Endothelial cell (in vitro differentiated cells): ENCODE results near the gene TENT4A. TPM values are rescaled to one million over a fixed set of nuclear protein-coding genes. Genes with fewer than 3 reads are reported as not detected.

ENCODE experiments used
- DNase-seq: peaks from one replicate; pipeline ENCODE4 v3.0.0; 2021; ENCODE audit warnings: low spot score
- H3K27ac Mint-ChIP-seq: one replicate; pipeline ENCODE4 v1.8.0; 2021; ENCODE audit warnings: mixed read lengths, inconsistent platforms; ENCODE audit not compliant: unreplicated experiment
- H3K27me3 Mint-ChIP-seq: one replicate; pipeline ENCODE4 v1.8.0; 2021; ENCODE audit warnings: mild to moderate bottlenecking, moderate library complexity, mixed read lengths, inconsistent platforms; ENCODE audit not compliant: unreplicated experiment
- H3K36me3 Mint-ChIP-seq: one replicate; pipeline ENCODE4 v1.8.0; 2021; ENCODE audit warnings: mild to moderate bottlenecking, low read depth, mixed read lengths, inconsistent platforms; ENCODE audit not compliant: unreplicated experiment
- H3K4me1 Mint-ChIP-seq: one replicate; pipeline ENCODE4 v1.8.0; 2021; ENCODE audit warnings: mild to moderate bottlenecking, mixed read lengths, inconsistent platforms; ENCODE audit not compliant: unreplicated experiment
- H3K4me3 Mint-ChIP-seq: one replicate; pipeline ENCODE4 v1.8.0; 2021; ENCODE audit warnings: mild to moderate bottlenecking, mixed read lengths, inconsistent platforms; ENCODE audit not compliant: unreplicated experiment
- H3K9me3 Mint-ChIP-seq: one replicate; pipeline ENCODE4 v1.8.0; 2021; ENCODE audit warnings: mixed read lengths, inconsistent platforms; ENCODE audit not compliant: unreplicated experiment
- total RNA-seq: library from RNA; stranded (reverse); fragmentation: NEBNext Ultra II Directional; extraction: Animal tissue kit (Norgen Biotek cat#: 25700); gene quantifications from one replicate; pipeline ENCODE4 v1.2.1, GENCODE V29; 2021; ENCODE audit not compliant: unreplicated experiment
- TF ChIP-seq, protein P1 (sequence below): fragments of 200-600 bp; sonication (generic); IDR thresholded peaks from one replicate; pipeline ENCODE4 v1.5.0; 2021; ENCODE audit warnings: antibody characterized with exemption; ENCODE audit not compliant: unreplicated experiment

TENT4A gene
- total RNA-seq, 1 donor from 2014 or later = 24.7 TPM

DNA sequence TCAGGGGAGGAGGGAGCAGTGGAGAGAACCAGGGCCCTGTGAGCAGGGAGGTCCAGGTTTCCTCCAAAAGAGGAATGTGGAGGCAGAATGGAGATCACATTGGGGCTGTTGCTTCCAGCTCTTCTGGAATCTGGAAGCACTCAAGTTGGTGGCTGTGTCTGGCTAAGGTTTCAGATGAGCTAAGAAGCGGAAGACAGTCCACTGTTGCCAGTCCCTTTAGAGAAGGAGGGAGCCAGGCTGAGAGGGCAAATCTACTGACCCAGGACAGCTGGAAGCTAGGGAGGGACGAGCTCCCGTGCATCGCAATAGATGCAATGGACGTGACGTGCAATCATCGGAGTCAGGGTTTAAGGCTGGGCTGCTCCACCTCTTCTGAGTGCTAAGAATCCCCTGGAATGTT is 71.2 kb downstream of the TENT4A start:
- Mint-ChIP-seq H3K4me1 (peaks cover 5% of the 10 kb centered on the region), H3K27ac (peak overlapping the region; percentile 15), H3K9me3 (no peaks in the 10 kb centered on the region), H3K27me3 (peaks cover 4% of the 10 kb centered on the region), H3K4me3 (no peak overlapping the region), H3K36me3 (no peaks in the 10 kb centered on the region)
- TF ChIP-seq, protein P1, sequence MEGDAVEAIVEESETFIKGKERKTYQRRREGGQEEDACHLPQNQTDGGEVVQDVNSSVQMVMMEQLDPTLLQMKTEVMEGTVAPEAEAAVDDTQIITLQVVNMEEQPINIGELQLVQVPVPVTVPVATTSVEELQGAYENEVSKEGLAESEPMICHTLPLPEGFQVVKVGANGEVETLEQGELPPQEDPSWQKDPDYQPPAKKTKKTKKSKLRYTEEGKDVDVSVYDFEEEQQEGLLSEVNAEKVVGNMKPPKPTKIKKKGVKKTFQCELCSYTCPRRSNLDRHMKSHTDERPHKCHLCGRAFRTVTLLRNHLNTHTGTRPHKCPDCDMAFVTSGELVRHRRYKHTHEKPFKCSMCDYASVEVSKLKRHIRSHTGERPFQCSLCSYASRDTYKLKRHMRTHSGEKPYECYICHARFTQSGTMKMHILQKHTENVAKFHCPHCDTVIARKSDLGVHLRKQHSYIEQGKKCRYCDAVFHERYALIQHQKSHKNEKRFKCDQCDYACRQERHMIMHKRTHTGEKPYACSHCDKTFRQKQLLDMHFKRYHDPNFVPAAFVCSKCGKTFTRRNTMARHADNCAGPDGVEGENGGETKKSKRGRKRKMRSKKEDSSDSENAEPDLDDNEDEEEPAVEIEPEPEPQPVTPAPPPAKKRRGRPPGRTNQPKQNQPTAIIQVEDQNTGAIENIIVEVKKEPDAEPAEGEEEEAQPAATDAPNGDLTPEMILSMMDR = no peak
- DNase-seq = no peak

DNA sequence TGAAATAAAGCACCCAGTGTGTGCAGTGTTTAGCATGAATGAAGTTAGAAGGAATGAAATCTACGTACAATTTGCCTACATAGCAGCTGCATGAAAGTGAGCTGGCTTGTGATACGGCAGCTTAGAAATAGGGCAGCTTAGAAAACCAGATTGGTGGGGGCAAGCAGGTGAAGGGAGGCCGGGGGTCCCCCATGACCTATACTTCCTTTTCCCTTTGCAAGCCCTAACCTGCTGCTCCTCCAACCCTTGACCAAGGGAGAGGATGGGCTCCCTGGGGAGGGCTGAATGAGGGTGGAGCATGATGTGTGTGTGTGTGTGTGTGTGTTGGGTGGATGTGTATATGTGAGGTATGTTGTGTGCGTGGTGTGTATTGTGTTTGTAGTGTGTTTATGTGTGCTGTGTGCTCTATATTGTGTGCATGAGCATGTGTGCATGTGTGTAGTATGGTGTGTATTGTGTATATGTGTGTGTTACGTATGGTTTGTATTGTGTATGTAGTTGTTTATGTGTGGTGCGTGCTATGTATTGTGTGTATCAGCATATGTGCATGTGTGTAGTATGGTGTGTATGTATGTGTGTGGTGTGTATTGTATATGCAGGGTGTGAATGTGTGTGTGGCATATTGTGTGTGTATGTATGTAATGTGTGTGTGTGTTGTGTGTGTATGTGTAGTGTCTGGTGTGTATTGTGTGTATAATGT is 72.1 kb downstream of the TENT4A start:
- H3K4me3 Mint-ChIP-seq = no peak overlapping the region
- H3K27me3 Mint-ChIP-seq = peaks cover 8% of the 10 kb centered on the region
- no peaks in the 10 kb centered on the region for H3K9me3 Mint-ChIP-seq
- H3K27ac Mint-ChIP-seq = no peak overlapping the region
- TF ChIP-seq, protein P1 = no peak
- no peaks in the 10 kb centered on the region for H3K36me3 Mint-ChIP-seq
- no peak for DNase-seq
- peaks cover 8% of the 10 kb centered on the region for H3K4me1 Mint-ChIP-seq

DNA sequence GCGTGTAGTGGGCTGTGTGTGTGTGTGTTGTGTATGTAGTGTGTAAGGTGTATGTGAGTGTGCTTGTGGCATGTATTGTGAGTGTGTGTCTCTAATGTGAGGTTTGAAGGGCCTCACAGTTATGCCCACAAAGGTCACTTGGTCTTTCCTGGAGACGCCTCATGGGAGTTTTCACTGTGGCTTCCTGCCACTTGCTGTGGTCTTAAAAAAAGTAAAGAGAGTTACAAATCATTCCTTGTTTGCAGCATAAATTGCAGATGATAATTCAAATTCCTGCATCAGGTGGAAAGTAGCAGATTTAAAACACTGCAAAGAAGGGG is 72.6 kb downstream of the TENT4A start:
- Mint-ChIP-seq H3K9me3 (no peaks in the 10 kb centered on the region), H3K4me3 (no peak overlapping the region), H3K27ac (no peak overlapping the region), H3K36me3 (no peaks in the 10 kb centered on the region), H3K27me3 (peaks cover 8% of the 10 kb centered on the region), H3K4me1 (peaks cover 8% of the 10 kb centered on the region)
- no peak for DNase-seq
- TF ChIP-seq, protein P1 = no peak

DNA sequence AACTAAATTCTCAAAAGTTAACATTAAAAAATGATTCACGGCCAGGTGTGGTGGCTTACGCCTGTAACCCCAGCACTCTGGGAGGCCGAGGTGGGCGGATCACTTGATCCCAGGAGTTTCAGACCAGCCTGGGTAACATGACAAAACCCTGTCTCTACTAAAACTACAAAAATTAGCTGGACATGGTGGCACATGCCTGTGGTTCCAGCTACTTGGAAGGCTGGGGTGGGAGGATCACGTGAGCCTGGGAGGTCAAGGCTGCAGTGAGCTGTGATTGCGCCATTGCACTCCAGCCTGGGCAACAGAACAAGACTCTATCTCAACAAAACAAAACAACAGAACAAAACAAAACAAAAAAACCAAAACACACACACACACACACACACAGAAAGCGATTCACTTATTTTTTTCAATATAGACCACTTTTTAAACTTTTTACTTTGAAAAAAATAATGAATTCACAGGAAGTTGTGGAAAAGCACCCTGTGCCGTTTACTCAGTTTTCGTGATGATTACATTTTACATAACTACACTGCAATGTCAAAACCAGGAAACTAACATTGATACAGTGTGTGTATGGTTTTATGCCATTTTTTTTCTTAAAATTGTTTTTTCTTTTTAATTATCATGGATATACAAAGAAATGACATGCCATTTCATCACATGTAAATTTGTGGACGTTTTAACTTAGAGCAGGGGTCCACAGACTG is 73.7 kb downstream of the TENT4A start:
- Mint-ChIP-seq H3K36me3 (no peaks in the 10 kb centered on the region), H3K27me3 (peaks cover 9% of the 10 kb centered on the region), H3K27ac (no peak overlapping the region), H3K9me3 (no peaks in the 10 kb centered on the region), H3K4me3 (no peak overlapping the region), H3K4me1 (peaks cover 8% of the 10 kb centered on the region)
- no peak for DNase-seq
- TF ChIP-seq, protein P1 = no peak

DNA sequence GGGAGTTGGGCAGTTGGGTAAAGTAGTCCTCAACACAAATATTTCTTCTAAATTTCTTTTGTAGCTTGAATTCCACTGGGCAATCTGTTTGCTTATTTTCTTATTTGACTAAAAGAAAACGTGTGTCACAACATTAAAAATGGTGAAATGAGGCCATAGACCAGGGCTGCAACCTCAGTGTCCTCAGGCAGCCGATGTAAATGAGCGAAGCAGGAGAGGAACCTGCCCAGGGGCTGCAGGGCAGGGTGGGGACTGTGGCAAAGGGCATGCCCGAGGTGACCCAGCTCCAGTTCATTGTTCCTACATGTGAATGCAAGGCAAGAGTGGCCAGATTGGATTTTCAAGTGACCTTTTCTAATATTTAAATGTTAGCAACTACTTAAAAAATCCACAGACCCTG is 74.7 kb downstream of the TENT4A start:
- no peak for DNase-seq
- H3K27ac Mint-ChIP-seq = no peak overlapping the region
- H3K9me3 Mint-ChIP-seq = no peaks in the 10 kb centered on the region
- no peak overlapping the region for H3K4me3 Mint-ChIP-seq
- H3K27me3 Mint-ChIP-seq = peaks cover 9% of the 10 kb centered on the region
- TF ChIP-seq, protein P1 = no peak
- peaks cover 8% of the 10 kb centered on the region for H3K4me1 Mint-ChIP-seq
- H3K36me3 Mint-ChIP-seq = no peaks in the 10 kb centered on the region
